HG02981 (cell line): Measurements from ENCODE around the gene ADD1.

Source experiments
- ATAC-seq: cut with Tn5 transposase; IDR thresholded peaks from one replicate; pipeline ENCODE4 v1.9.1; 2021; ENCODE audit warnings: mild to moderate bottlenecking, moderate library complexity; ENCODE audit not compliant: unreplicated experiment

ADD1 gene, protein sequence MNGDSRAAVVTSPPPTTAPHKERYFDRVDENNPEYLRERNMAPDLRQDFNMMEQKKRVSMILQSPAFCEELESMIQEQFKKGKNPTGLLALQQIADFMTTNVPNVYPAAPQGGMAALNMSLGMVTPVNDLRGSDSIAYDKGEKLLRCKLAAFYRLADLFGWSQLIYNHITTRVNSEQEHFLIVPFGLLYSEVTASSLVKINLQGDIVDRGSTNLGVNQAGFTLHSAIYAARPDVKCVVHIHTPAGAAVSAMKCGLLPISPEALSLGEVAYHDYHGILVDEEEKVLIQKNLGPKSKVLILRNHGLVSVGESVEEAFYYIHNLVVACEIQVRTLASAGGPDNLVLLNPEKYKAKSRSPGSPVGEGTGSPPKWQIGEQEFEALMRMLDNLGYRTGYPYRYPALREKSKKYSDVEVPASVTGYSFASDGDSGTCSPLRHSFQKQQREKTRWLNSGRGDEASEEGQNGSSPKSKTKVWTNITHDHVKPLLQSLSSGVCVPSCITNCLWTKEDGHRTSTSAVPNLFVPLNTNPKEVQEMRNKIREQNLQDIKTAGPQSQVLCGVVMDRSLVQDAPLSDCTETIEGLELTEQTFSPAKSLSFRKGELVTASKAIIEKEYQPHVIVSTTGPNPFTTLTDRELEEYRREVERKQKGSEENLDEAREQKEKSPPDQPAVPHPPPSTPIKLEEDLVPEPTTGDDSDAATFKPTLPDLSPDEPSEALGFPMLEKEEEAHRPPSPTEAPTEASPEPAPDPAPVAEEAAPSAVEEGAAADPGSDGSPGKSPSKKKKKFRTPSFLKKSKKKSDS

GRCh38 chr4:2843263-2843940 lies at the start of gene ADD1:
Gene ADD1, plus strand, starts transcription at chr4:2843844. Its CDS starts 32,072 bp downstream, at chr4:2875916.
- peak; percentile 88 for ATAC-seq

GRCh38 chr4:2794486-2795299 lies 49.0 kb upstream of the ADD1 start:
- no peak for ATAC-seq

- ATAC-seq, result no peak
Measured at GRCh38 chr4:2795300-2795892, 48.2 kb upstream of the ADD1 start.

GRCh38 chr4:2795893-2796848 lies 47.5 kb upstream of the ADD1 start:
- no peak for ATAC-seq

DNA sequence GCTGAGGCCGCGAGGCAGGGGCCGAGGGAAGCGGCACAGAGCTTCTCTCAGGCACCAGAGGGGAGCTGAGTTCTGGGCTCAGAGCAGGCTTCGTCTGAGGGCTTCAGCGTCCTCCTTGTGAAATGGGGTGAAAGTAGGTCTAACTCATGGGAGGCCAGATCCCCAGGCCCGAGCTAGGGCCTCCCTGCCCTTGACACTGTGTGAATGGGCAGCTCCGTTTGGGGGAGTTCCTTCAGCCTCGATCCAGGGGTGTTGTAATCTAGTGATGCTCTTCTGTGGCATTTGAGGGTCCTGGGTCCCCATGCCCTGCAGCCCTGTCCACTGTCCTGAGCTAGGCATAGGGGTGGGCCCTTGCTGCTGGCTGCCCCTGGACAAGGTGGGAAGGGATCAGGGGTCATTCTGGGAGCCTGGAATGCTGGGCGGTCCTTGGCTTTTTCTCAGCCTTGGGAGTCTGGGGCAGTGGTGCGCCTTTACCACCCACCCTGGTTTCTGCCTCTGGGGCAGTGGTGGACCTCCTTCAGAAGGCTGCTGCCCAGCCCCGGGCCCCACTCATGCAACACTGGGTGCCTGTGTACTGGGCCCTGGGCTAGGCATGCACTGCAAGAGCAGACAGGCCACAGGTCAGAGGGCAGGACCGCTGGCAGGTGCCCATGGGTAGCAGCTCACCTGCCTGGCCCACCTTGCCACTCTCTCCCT lies 46.6 kb upstream of the ADD1 start:
- no peak for ATAC-seq

DNA sequence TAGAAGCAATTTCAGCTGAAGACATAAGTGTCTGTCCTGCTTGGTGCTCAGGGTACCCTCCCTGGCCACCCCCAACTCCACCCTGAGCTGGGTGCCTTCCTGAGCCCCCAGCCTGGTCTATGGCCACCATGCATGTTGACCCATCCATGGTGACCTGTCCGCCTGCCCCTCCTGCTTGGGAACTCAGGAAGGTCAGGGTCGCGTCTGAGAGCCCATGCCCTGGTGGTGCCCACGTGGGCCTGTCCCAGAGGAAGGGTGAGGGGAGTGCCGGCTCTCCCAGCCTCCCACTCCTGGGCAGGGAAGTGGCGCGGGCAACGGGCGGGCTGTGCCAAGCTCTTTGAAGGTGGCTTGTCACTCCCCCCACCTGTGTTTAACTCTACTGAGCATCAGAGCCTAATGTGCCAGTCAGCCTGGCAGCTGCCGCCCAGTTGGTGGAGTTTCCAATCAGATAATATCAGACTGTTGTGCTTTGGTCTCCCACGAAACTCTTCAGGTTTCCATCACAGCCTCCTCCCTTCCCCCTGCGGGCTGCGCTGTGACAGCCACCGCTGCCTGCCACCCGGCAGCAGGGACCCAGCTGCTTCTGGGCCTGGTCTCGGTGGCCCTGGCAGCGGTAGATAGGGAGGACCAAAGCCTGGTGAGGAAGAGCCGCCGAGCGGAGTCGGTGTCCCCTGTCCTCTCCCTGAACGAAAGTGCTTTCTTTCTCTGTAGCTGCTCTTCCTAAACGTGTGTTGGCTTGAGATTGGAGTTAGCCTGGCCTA lies 45.9 kb upstream of the ADD1 start:
- no peak for ATAC-seq

DNA sequence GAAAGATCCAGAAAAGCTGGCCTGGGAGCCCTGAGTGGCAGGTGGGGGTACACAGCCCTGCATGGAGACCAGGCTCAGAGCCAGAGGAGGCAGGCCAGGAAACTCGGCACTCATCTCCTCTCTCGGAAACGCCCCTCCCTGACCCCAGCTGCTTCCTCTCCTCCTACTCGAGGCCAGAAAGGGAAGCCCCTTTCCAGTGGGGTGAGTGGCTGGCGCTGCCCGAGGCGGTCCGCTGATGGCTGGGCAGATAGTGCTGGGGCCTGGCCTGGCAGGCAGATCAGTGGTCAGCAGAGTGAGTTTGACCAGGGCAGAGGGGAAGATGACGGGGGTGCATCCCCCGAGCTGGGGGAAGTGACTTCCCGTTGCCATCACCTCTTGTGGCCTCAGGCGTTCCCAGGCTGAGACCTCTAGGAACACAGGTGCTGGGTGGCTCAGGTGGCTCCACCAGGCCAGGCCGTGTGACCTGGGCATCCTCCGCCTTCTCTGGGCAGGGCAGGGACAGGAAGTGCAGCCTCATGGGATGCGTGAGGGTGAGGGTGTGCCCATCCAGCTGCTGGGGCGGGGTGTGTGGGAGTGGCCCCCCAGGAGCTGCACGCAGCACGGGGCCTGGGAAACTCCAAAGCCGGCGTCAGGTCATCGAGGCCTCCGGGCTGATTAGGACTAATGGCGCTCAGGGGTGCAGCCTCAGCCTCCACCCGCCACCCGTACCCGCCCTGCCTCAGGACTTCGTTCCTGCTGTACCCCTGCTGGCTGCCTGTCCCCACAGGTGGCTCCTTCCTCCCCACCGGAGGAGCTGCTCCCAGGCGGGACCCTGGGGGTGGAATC lies 45.0 kb upstream of the ADD1 start:
- peak; percentile 50 for ATAC-seq

GRCh38 chr4:2799224-2799911 lies 44.3 kb upstream of the ADD1 start:
- no peak for ATAC-seq

- no peak for ATAC-seq
Measured at GRCh38 chr4:2799971-2800690, 43.5 kb upstream of the ADD1 start.

DNA sequence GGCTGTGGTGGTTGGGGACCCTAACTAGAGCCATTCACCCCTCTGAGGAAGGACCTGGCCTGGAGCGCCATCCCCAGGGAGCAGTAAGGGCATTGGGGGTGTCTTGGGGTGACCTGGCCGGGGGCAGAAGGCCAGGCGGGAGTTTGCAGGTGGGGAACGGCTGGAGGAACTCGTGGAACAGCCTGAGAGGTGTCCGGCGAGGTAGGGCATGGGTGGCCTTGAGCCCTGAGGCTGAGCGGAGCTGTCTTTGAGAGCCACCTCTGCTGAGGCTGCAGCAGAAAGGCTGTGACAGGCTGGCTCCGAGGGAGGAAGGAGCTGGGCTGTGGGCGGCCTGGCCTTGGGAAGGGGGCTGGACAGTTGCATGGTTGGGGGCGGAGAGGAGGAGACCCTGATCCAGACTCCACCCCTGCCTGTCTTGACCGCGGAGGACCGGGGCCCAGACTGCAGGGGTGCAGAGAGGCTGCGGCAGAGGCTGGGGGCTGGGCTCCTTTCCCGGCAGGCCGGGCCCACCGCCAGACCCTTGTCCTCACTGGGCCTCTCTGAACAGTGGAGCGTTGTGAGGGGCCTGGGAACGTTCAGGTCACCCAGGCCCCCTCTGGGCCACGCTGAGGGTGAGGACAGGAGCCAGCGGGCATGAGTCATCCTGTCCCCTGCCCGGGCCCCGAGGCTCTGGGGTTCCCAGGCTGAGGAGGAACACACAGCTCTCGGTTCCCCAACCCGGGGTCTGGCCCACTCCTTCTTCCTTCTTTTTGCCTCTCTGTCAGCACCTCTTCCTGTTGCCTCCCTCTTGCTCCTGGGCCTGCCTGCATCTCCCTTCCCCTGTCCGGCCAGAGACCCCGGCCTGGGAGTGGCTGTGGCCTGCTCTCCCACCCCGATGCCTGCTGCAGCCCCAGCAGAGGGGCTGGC lies 42.7 kb upstream of the ADD1 start:
- peak; percentile 35 for ATAC-seq

- no peak for ATAC-seq
Measured at GRCh38 chr4:2802618-2803531, 40.8 kb upstream of the ADD1 start.

DNA sequence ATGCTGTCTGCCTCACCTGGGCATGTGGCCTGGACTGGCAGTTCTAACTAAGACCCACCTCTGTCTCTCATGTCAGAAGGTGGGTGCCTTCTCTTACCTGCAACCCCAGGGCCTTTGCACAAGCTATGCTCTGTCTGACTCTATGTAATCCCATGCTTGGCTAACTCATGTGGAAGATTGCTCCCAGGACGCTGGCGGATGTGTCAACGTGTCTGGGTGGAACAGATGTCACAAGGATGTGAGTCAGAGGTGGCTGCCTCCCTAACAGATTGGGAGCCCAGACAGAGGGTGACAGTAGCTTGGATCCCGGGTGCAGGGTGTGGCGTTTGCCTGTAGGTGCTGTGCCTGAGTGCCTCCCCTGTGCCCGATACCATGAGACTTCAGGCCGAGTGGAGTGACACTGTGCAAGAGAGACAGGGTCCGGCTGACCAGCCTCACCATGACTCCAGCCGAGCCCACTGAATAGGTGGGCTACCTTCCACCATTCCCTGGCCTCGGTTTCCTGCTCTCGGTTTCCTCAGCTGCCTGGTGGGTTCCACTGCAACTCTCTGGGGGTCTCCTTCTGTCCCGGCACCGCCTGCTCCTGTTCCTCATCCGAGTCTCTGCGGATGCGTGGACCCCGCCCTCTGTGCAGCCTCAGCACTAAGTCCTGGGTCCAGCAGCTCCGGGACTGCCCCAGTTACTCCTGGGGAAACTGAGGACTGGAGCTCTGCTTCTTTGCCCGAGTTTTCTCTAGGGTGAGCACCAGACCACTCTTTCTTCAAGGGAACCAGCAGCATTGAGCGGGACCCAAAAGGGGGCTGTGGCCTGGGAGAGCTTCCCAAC lies 39.8 kb upstream of the ADD1 start:
- ATAC-seq, result no peak

DNA sequence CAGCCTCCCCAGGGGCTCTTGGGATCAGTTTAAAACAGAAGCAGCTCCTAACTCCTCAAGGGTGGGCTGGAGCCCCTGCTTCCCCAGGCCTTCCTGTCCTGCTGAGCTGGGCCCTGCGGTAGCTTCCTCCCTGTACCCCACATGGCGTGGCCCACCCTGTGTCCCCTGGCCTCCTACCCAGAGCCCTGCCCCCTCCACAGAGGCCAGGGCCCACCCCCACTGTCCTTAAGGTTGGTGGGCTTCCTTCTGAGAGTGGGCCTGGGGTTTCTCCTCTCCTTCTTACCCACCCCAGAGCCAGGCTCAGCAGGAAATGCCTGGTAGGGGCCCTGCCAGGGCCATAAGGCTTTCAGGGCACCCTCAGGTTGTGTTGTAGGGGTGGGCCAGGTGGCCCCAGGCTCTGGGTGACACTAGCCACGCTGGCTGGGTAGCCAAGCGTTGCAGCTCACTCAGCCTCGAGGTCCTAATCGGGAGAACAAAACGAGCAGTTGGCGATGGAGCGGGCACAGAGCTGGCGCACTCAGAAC lies 39.1 kb upstream of the ADD1 start:
- no peak for ATAC-seq
